Sciatic nerve (tissue), 2 donors: Measurements from ENCODE around the gene MTHFSD. TPM values are rescaled to one million over a fixed set of nuclear protein-coding genes. Genes with fewer than 3 reads are reported as not detected.

Source experiments
- ATAC-seq: fragments of 200-7000 bp; cut with Tn5 transposase; one replicate; pipeline ENCODE4 v1.9.1; 2020; ENCODE audit warnings: mild to moderate bottlenecking, moderate library complexity
- DNase-seq: peaks from one replicate; pipeline ENCODE4 v3.0.0-alpha.2; 2020; ENCODE audit warnings: low spot score
- intact Hi-C: fragments of 100-400 bp; cut with DNase I; formaldehyde crosslinking; loops from one replicate; pipeline ENCODE4 v1.14.2; 2022
- total RNA-seq: library from RNA; stranded (reverse); fragmentation: NEBNext Ultra II Directional; extraction: Animal tissue kit (Norgen Biotek cat#: 25700); gene quantifications from one replicate; pipeline ENCODE4 v1.2.1, GENCODE V29; 2021
- donor health status: DM: no; HTN: no; CAD: no.
- donor health status: DM: no; HTN: no; CAD: no.

Gene MTHFSD
- total RNA-seq, 1 donor from 2014 or later: 19.2 TPM

GRCh38 chr16:86498671-86499439, 56.2 kb downstream of the MTHFSD start:
- no peak for ATAC-seq
- DNase-seq: no peak
- intact Hi-C loops: no loop called here

GRCh38 chr16:86498155-86498670, 56.8 kb downstream of the MTHFSD start:
- ATAC-seq (no peak), DNase-seq (no peak)
- intact Hi-C loops: no loop called here

- ATAC-seq (no peak), DNase-seq (no peak)
These were observed 57.4 kb downstream of the MTHFSD start for GRCh38 chr16:86497551-86498021.

GRCh38 chr16:86496929-86497461, 58.0 kb downstream of the MTHFSD start:
- no peak for ATAC-seq
- no peak for DNase-seq
- intact Hi-C loops: no loop called here

More at GRCh38 chr16:86497551-86498021, 57.4 kb downstream of the MTHFSD start:
- intact Hi-C loops: no loop called here

- DNase-seq: no peak
- intact Hi-C loops: no loop called here
- ATAC-seq: no peak
These were observed 58.6 kb downstream of the MTHFSD start for GRCh38 chr16:86496262-86496928.

- DNase-seq: no peak
- ATAC-seq: no peak
- intact Hi-C loops: no loop called here
These were observed 59.2 kb downstream of the MTHFSD start for GRCh38 chr16:86495756-86496261.

- ATAC-seq: no peak
- no peak for DNase-seq
- intact Hi-C loops: no loop called here
These were observed 59.7 kb downstream of the MTHFSD start for GRCh38 chr16:86495357-86495701.

- no peak for DNase-seq
- ATAC-seq: no peak
These were observed 60.3 kb downstream of the MTHFSD start for GRCh38 chr16:86494565-86495356.

GRCh38 chr16:86494039-86494564, 60.9 kb downstream of the MTHFSD start:
- intact Hi-C loops: no loop called here
- DNase-seq (no peak), ATAC-seq (no peak)

More at GRCh38 chr16:86494565-86495356, 60.3 kb downstream of the MTHFSD start:
- intact Hi-C loops: no loop called here

- DNase-seq: no peak
- intact Hi-C loops: no loop called here
- no peak for ATAC-seq
These were observed 61.9 kb downstream of the MTHFSD start for GRCh38 chr16:86492961-86493629.

- DNase-seq: no peak
These were observed 62.6 kb downstream of the MTHFSD start for GRCh38 chr16:86492267-86492960.

GRCh38 chr16:86491640-86492023, 63.4 kb downstream of the MTHFSD start:
- intact Hi-C loops: no loop called here
- peak; percentile 51 for ATAC-seq
- DNase-seq: no peak

More at GRCh38 chr16:86492267-86492960, 62.6 kb downstream of the MTHFSD start:
- no peak for ATAC-seq
- intact Hi-C loops: no loop called here

- DNase-seq (no peak), ATAC-seq (peak; percentile 34)
- intact Hi-C loops: no loop called here
These were observed 64.0 kb downstream of the MTHFSD start for GRCh38 chr16:86490859-86491639.

GRCh38 chr16:86485746-86486145, 69.3 kb downstream of the MTHFSD start:
- DNase-seq (no peak), ATAC-seq (no peak)
- intact Hi-C loops: no loop called here

- intact Hi-C loops: no loop called here
- DNase-seq: no peak
- ATAC-seq: no peak
These were observed 70.8 kb downstream of the MTHFSD start for GRCh38 chr16:86484240-86484639.

- ATAC-seq: no peak
- no peak for DNase-seq
- intact Hi-C loops: no loop called here
These were observed 73.4 kb downstream of the MTHFSD start for GRCh38 chr16:86481607-86482006.

GRCh38 chr16:86480444-86480843, 74.6 kb downstream of the MTHFSD start:
- DNase-seq (no peak), ATAC-seq (no peak)
- intact Hi-C loops: no loop called here
